T-cell (primary cell): ENCODE results near the gene SEC24A. TPM values are rescaled to one million over a fixed set of nuclear protein-coding genes. Genes with fewer than 3 reads are reported as not detected.
A peak's percentile ranks its signal among the peaks of the same experiment; 100 is the strongest.

Experiments
- ATAC-seq, 4 experiments: fragments of 200-7000 bp in 3 of 4; fragments of 150-1000 bp in 1 of 4; cut with Tn5 transposase; replicated peaks in 1 of 4; 1 replicate in 3 of 4; 2 replicates in 1 of 4; pipeline ENCODE4 v1.10.0; 2021; ENCODE audit warnings: moderate library complexity in 3 of 4, mild to moderate bottlenecking in 2 of 4, moderate number of reproducible peaks in 1 of 4
- CTCF ChIA-PET, 2 donors: fragments of 300-600 bp; sonication (Branson Sonifier 250); formaldehyde crosslinking; loops; one replicate each; lab custom pipeline; 2022; ENCODE audit warnings: antibody characterized with exemption in 2 of 2; lab: Charles Lee
- POLR2A ChIA-PET, 2 donors: fragments of 300-600 bp; sonication (Branson Sonifier 250); formaldehyde crosslinking; loops; one replicate each; lab custom pipeline; 2022; ENCODE audit warnings: antibody characterized with exemption in 2 of 2; lab: Charles Lee
- DNase-seq, 35 experiments: peaks; one replicate each; pipeline versions ENCODE4 v3.0.0 to v3.0.0-alpha.2; 2013 to 2023
- H3K27ac ChIP-seq: one replicate; pipeline ENCODE4 v1.5.1; 2013; ENCODE audit warnings: low read length
- H3K27me3 ChIP-seq, 2 experiments: replicated peaks in 1 of 2; 1 replicate in 1 of 2; 2 replicates in 1 of 2; pipeline versions ENCODE4 v1.6.1 to v1.7.0; 2013; ENCODE audit warnings: low read length in 1 of 2, mixed read lengths in 1 of 2; ENCODE audit not compliant: control insufficient read depth in 2 of 2, insufficient read depth in 2 of 2; ENCODE audit errors: extremely low read depth in 1 of 2
- H3K36me3 ChIP-seq, 2 donors: 1 replicate in 1 of 2; 2 replicates in 1 of 2; pipeline versions ENCODE4 v1.6.1 to v1.7.0; 2013; ENCODE audit warnings: low read length in 1 of 2; ENCODE audit not compliant: control insufficient read depth in 2 of 2, insufficient read depth in 1 of 2; ENCODE audit errors: extremely low read depth in 1 of 2
- H3K4me1 ChIP-seq, 2 experiments: 1 replicate in 1 of 2; 2 replicates in 1 of 2; pipeline versions ENCODE4 v1.6.1 to v1.7.0; 2013; ENCODE audit warnings: low read length in 2 of 2, mixed read lengths in 1 of 2; ENCODE audit not compliant: insufficient read depth in 2 of 2, control insufficient read depth in 1 of 2; ENCODE audit errors: extremely low read depth in 1 of 2
- H3K4me3 ChIP-seq, 2 donors: 1 replicate in 1 of 2; 2 replicates in 1 of 2; pipeline versions ENCODE4 v1.5.1 to v1.7.0; 2013; ENCODE audit warnings: mild to moderate bottlenecking in 2 of 2, low read length in 1 of 2, moderate library complexity in 1 of 2; ENCODE audit not compliant: control insufficient read depth in 1 of 2; ENCODE audit errors: extremely low read depth in 1 of 2
- H3K9me3 ChIP-seq: 2 replicates; pipeline ENCODE4 v1.7.0; 2013
- H3K27ac Mint-ChIP-seq, 2 donors: one replicate each; pipeline ENCODE4 v1.8.0; 2020 to 2021; ENCODE audit warnings: mild to moderate bottlenecking in 2 of 2, mixed read lengths in 2 of 2
- H3K27me3 Mint-ChIP-seq, 2 donors: one replicate each; pipeline ENCODE4 v1.8.0; 2021 to 2022; ENCODE audit warnings: mixed read lengths in 2 of 2
- H3K36me3 Mint-ChIP-seq: one replicate; pipeline ENCODE4 v1.8.0; 2021; ENCODE audit warnings: mixed read lengths
- H3K4me1 Mint-ChIP-seq, 3 donors: one replicate each; pipeline ENCODE4 v1.8.0; 2020 to 2022; ENCODE audit warnings: mixed read lengths in 3 of 3, mild to moderate bottlenecking in 1 of 3
- H3K4me3 Mint-ChIP-seq, 3 donors: one replicate each; pipeline ENCODE4 v1.8.0; 2020 to 2022; ENCODE audit warnings: mild to moderate bottlenecking in 3 of 3, mixed read lengths in 3 of 3, moderate library complexity in 3 of 3
- H3K9me3 Mint-ChIP-seq, 3 donors: one replicate each; pipeline ENCODE4 v1.8.0; 2020 to 2022; ENCODE audit warnings: mixed read lengths in 3 of 3
- WGBS: methylation state at CpG from one replicate; pipeline ENCODE4 v1.1.5; 2013; ENCODE audit warnings: missing lambda C conversion rate; ENCODE audit not compliant: insufficient coverage; 5-methylcytosine and 5-hydroxymethylcytosine counted together
- total RNA-seq, 35 experiments: library from RNA in 6 of 35; stranded (reverse) in 6 of 35; fragments of 120-200 nt in 1 of 35; gene quantifications; one replicate each; pipeline versions ENCODE4 v1.2.1 to v1.2.4 and lab custom pipeline; 2013 to 2026

The SEC24A gene
- total RNA-seq, 5 donors from 2014 or later (not counting 1 experiment from before 2014, with no cell fraction given): 15.4 to 17.7 (median 16.1) TPM

DNA sequence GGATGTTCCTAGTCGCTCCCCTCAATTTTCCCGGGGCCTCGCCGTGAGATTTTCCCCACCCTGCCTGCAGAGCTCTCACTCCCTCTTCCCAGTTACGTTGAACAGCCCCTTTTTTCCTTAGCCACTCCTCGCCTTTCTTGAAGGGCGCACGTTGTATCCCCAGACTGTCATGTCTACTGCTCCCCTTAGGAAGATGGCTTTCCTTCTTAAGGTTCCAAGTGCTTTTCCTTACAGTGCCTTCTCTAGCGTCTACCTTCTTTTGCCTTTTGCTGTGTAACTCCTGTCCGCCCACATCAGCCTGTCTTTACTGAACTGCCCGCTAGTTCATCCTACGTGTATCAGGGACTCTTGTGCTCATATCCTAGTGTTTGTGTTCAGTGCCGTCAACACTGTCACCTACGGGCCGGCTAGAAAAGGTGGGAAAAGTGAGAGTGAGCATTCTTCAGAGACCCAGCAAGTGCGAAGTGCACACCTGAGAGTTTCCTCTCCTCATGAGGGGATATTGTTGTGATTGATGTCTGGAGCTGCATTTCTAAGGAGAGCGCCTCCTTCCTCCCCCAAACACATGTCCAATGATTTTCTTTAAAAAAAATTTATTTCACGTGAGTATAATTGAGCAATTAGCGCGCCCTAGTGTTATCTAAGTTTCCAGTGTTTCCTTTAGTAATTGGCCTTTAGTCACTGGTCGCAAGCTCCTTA, 90.5 kb downstream of the SEC24A start:
- CTCF ChIA-PET: interaction anchor here (0.5 to 1.4 kb wide), 15 partner anchors 17 to 1974 kb away, joined by 3 to 19 read pairs (median 5); partner anchors contain the start of genes C5orf24 (in 1 of the 2), DDX46 (in 1 of the 2) and PCBD2 (in 1 of the 2)
- peaks cover 25 to 37% (median 29%) of the 10 kb centered on the region in 3 donors for H3K4me1 Mint-ChIP-seq
- POLR2A ChIA-PET: interaction anchor here in 1 of 2 donors (1.1 kb wide), 1 partner anchor 166 kb away, joined by 4 read pairs; the partner anchor contains the start of gene PCBD2
- H3K9me3 Mint-ChIP-seq: no peaks in the 10 kb centered on the region
- 0% methylated on average over 8 of the region's 21 CpGs for WGBS
- Histone ChIP-seq H3K4me1 (peaks cover 9 to 26% of the 10 kb centered on the region in 2 experiments), H3K36me3 (peaks cover 0 to 14% of the 10 kb centered on the region in 2 donors), H3K27me3 (no peaks in the 10 kb centered on the region), H3K9me3 (no peaks in the 10 kb centered on the region), H3K27ac (peak overlapping the region; percentile 86), H3K4me3 (peak overlapping the region; percentile 73 to 76)
- no peaks in the 10 kb centered on the region for H3K36me3 Mint-ChIP-seq
- H3K27me3 Mint-ChIP-seq: no peaks in the 10 kb centered on the region
- DNase-seq (peak in 13 of 35 experiments; percentile 3 to 57 (median 19)), ATAC-seq (no peak)
- H3K27ac Mint-ChIP-seq: peak overlapping the region; percentile 83 to 96
- H3K4me3 Mint-ChIP-seq: peak overlapping the region; percentile 90 to 95 (median 91)

DNA sequence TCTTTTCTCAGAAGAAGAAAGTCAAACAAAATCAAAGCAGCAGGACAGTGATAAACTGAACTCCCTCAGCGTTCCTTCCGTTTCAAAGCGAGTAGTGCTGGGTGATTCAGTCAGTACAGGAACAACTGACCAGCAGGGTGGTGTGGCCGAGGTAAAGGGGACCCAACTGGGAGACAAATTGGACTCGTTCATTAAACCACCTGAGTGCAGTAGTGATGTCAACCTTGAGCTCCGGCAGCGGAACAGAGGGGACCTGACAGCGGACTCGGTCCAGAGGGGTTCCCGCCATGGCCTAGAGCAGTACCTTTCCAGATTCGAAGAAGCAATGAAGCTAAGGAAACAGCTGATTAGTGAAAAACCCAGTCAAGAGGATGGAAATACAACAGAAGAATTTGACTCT, 92.5 kb downstream of the SEC24A start:
- Histone ChIP-seq H3K36me3 (peaks cover 0 to 20% of the 10 kb centered on the region in 2 donors), H3K4me3 (no peak overlapping the region), H3K27ac (no peak overlapping the region), H3K4me1 (peaks cover 9 to 26% of the 10 kb centered on the region in 2 experiments), H3K9me3 (no peaks in the 10 kb centered on the region), H3K27me3 (no peaks in the 10 kb centered on the region)
- ATAC-seq (no peak), DNase-seq (no peak)
- ChIA-PET CTCF (no interaction called here), POLR2A (no interaction called here)
- Mint-ChIP-seq H3K36me3 (no peaks in the 10 kb centered on the region), H3K27ac (no peak overlapping the region), H3K9me3 (no peaks in the 10 kb centered on the region), H3K4me1 (peaks cover 25 to 37% (median 29%) of the 10 kb centered on the region in 3 donors), H3K4me3 (no peak overlapping the region), H3K27me3 (no peaks in the 10 kb centered on the region)
- WGBS: 95% methylated on average over 11 of the region's 11 CpGs

DNA sequence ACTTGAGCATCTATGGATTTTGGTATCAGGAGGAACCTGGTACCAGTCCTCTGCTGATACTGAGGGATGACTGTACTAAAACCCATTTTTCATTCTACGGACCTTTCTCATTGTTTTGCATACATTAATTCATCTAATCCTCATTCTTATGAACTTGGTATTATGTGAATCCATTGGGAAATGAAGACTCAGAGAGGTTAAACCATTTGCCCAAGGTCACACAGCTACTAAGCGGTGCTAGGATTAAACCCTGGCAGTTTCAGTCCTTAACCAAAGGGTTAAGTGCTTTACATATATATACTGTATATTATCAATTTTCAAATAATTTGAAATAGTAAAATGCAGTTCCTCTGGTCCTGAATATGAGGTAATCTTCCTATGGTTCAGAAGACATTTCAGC, 93.5 kb downstream of the SEC24A start:
- no peak overlapping the region for H3K4me3 Mint-ChIP-seq
- no peak overlapping the region for H3K27ac Mint-ChIP-seq
- H3K4me1 Mint-ChIP-seq: peaks cover 25 to 37% (median 29%) of the 10 kb centered on the region in 3 donors
- H3K36me3 Mint-ChIP-seq: no peaks in the 10 kb centered on the region
- no peak overlapping the region for H3K4me3 ChIP-seq
- peaks cover 9 to 26% of the 10 kb centered on the region in 2 experiments for H3K4me1 ChIP-seq
- no peak for DNase-seq
- H3K9me3 Mint-ChIP-seq: no peaks in the 10 kb centered on the region
- H3K27ac ChIP-seq: no peak overlapping the region
- no peak for ATAC-seq
- ChIA-PET POLR2A (interaction anchor here in 1 of 2 donors (0.7 kb wide), 1 partner anchor 118 kb away, joined by 5 read pairs; no protein-coding TSS in a partner anchor), CTCF (no interaction called here)
- H3K27me3 ChIP-seq: no peaks in the 10 kb centered on the region
- WGBS: no CpG with 5 or more reads among the region's 2 CpGs
- H3K27me3 Mint-ChIP-seq: no peaks in the 10 kb centered on the region
- H3K9me3 ChIP-seq: no peaks in the 10 kb centered on the region
- H3K36me3 ChIP-seq: peaks cover 0 to 20% of the 10 kb centered on the region in 2 donors

DNA sequence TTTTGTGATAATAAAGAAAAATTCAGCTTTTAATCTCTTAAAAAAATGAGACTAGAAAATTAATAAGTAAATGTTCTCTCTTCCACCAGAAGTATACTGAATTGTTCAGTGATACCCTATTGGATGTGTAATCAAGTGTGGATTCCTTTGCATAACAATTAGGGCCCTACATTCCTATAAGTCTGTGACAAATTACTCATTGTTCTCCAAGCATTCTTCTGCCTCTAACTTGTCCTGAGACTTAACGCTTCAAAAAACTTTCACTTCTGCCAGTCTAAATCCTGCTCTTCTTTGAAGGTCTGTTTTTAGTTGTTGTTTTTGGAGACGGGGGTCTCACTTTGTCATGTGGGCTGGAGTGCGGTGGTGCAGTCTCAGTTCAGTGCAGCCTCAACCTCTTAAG, 100.8 kb downstream of the SEC24A start:
- no peak for ATAC-seq
- H3K4me3 Mint-ChIP-seq: no peak overlapping the region

DNA sequence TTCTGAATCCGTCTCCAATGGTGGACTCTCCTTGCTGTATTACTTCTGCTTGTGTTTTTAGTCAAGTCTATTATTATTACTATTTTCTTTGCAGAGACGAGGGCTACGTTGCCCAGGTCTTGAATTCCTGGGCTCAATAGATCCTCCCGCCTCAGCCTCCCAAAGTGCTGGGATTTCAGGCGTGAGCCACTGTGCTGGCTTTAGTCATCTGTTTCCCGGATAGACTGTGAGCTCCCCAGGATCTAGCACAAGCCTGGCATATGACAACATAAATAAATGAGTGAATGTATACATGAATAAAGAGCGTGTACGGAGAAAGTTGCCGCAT, 109.6 kb downstream of the SEC24A start:
- peaks cover 0 to 2% of the 10 kb centered on the region in 2 experiments for H3K27me3 ChIP-seq
- ChIA-PET POLR2A (interaction anchor here in 1 of 2 donors (1.6 kb wide), 1 partner anchor 20 kb away, joined by 7 read pairs; the partner anchor contains the start of gene CAMLG), CTCF (interaction anchor here in 1 of 2 donors (0.6 to 3.6 kb wide), 5 partner anchors 9 to 448 kb away, joined by 3 to 19 read pairs (median 4); partner anchors contain the start of gene CAMLG)
- ATAC-seq: no peak
- H3K4me3 ChIP-seq: peak overlapping the region; percentile 85 to 92
- Mint-ChIP-seq H3K27ac (peak overlapping the region; percentile 97 to 98), H3K4me1 (peaks cover 36 to 43% (median 37%) of the 10 kb centered on the region in 3 donors), H3K9me3 (no peaks in the 10 kb centered on the region), H3K36me3 (peaks cover 3% of the 10 kb centered on the region), H3K27me3 (no peaks in the 10 kb centered on the region), H3K4me3 (peak overlapping the region; percentile 99 to 100 (median 99))
- H3K27ac ChIP-seq: peak overlapping the region; percentile 8
- no peaks in the 10 kb centered on the region for H3K36me3 ChIP-seq
- H3K9me3 ChIP-seq: no peaks in the 10 kb centered on the region
- no peak for DNase-seq
- 24% methylated on average over 8 of the region's 9 CpGs for WGBS
- peaks cover 12 to 18% of the 10 kb centered on the region in 2 experiments for H3K4me1 ChIP-seq

More for the DNA sequence above, 100.8 kb downstream of the SEC24A start:
- peaks cover 0 to 10% of the 10 kb centered on the region in 2 donors for H3K36me3 ChIP-seq
- WGBS: no CpG with 5 or more reads among the region's 3 CpGs
- H3K27me3 ChIP-seq: no peaks in the 10 kb centered on the region
- Mint-ChIP-seq H3K27ac (no peak overlapping the region), H3K36me3 (peaks cover 9% of the 10 kb centered on the region), H3K4me1 (no peaks in the 10 kb centered on the region), H3K27me3 (no peaks in the 10 kb centered on the region), H3K9me3 (no peaks in the 10 kb centered on the region)
- no peak overlapping the region for H3K27ac ChIP-seq
- H3K9me3 ChIP-seq: no peaks in the 10 kb centered on the region
- POLR2A ChIA-PET: interaction anchor here in 1 of 2 donors (0.6 kb wide), 1 partner anchor 17 kb away, joined by 3 read pairs; no protein-coding TSS in a partner anchor
- DNase-seq: no peak
- H3K4me1 ChIP-seq: no peaks in the 10 kb centered on the region
- H3K4me3 ChIP-seq: no peak overlapping the region
- CTCF ChIA-PET: interaction anchor here in 1 of 2 donors (0.6 to 1.1 kb wide), 4 partner anchors 9 to 60 kb away, joined by 3 to 6 read pairs (median 3); partner anchors contain the start of genes CAMLG and DDX46
